Stimulated activated CD8-positive, alpha-beta memory T cell treated with anti-CD3 and anti-CD28 coated beads, Interleukin-2, amount 100 ng/mL, for 48 hours (primary cell): ENCODE measurements around the gene DOCK1.

Experiments
- DNase-seq, 2 donors: peaks; one replicate each; pipeline ENCODE4 v3.0.0-alpha.2; 2020; ENCODE audit warnings: low read depth in 2 of 2

DOCK1 gene

DNA sequence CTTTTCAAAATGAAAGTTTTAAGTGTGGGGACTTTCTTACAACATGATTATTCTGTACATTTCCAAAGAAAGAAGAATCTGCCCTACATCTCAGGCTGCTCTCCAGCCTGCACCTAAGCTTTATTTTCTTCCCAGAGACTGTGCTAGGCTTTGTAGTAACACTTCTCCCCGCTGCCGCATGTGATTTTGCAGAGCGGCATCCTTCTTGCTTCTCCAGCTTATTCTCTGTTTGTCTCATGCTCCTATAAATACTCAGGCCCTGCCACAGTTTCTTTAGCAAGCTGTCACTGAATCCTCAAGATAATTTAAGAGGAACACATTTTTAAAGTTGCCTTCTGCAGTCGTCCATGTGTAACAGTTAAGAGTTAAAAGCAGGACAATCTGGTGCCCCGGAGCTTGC, 237.6 kb downstream of the DOCK1 start:
- DNase-seq, result no peak

DNA sequence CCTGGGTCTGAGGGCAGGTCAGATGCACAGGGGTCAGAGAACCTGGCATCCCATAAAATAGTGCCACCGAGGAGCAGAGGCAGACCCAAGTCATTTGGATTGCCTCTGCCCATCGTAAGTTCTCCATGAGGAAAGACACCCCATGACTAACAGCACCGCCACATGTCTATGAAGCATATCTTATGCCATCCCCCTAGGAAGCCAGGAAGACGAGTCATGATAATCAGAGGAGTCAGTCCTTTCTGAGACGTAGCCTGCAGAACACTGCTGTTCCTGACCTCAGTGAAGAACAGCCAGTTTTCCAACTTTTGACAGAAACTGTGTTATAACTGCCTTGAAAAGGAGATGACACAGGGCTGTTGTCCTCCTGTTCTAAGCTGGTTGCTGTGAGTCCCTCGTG, 239.9 kb downstream of the DOCK1 start:
- no peak for DNase-seq

DNA sequence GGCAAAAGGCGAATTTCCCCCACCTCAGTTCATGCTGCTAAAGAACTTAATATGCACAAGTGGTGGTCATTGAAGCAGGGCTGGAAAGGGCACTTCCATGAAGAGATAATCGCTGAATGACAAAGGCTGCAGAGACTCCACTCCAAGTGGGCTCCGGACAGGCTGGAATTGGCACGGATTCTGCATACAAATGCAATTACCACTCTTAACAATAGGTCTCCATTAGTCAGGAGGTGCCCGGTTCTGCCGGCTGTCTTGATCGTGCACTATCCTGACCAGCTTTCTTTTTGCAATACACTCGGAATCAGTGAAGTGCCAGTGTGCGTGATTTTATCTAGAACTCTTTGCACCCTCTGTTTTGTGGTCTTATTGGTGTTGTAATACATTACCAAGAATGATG, 241.4 kb downstream of the DOCK1 start:
- no peak for DNase-seq

DNA sequence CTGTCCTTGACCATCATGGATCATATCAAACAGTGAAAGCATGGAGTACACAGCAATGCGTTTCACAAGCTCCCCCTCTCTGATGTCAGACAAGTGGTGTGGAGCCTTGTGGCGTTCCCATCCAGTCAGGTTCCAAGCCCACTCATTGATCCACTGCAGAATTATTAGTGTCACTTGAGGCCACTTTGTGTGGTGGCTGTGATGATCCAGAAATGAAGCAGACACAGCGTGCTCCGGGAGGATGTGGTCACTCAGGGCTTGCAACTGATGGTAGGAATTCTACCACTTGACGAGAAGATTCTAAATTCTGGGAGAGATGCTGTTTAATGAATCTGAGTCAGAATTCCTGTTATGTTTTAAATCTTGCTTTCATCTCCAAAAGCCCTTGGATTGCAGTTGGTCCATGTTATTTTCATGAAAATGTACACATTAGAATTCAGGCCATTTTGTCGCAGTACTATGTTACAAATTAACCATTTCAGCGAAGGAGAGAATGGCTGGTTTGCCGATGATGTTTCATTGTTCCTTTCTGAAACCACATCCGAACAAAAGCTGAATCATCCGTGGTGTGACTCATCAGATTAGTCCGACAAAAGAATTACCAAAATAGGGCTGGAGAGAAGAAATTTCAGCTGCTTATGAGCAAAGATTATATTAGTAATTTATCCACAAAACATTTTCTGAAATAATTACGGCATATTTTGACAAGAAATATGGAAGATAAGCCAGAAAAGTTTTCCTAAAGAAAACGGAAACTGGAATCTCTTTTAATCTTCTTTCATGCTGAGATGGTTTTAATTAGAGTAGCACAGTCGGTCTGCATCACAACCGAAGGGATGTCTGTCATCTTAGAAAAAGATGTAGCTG, 243.1 kb downstream of the DOCK1 start:
- DNase-seq, result no peak

DNA sequence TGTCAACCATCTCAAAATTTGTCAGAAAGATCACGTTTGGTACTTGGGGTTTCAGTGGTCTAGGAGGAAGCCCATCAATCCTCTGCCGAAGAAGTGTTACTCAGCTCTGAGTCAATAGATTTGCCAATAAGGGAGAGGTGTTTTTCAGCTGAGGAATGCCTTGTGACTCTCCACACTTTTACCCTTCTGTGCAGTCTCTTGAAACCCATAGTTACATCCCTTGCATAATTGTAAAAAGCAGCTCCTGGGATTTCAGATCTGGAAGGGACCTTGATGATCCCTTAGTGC, 243.6 kb downstream of the DOCK1 start:
- no peak for DNase-seq

DNA sequence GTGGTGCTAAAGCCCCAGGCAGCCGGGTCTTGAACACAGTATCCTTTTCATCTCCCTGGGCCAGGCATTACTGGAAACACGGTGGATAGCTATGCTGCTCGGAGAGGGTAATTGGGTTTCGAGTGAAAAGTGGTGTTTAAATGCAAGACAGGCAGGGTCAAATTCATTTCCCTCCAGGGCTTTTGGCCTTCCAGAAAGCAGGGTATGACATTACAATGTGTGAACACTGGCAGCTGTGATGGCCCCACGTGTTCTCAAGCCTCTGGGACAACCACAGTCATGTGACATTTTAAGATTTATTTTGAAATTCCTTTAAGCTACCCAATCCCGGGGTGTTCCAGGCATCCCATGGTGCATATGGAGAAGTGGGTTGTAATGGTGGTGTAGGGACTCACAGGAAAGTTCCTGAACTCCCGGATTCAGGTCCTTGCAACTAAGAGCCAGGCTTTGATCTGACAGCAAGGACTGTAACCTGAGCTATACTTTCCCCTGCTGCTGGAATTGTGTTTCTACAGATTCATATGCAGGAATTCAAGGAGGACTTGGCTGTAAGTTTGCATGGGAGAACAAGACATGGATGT, 244.4 kb downstream of the DOCK1 start:
- DNase-seq, result no peak

DNA sequence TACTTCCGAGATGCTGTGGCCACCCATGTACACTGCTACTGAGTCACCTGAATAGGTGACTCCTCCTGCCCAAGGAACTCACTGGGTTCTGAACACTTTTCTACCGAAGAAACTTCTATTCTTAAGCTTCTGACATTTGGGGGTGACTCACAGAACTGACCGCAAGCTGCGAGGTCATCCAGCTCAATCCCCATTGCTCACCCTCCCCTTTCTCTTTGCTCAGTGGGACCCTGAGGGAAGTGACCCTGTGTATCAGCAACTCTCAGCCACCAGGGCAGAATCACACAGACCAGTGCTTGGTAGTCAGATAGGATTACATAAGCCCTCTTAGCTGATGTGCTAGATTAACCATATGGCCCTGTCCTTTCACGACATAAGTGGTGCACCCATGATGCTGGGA, 244.9 kb downstream of the DOCK1 start:
- no peak for DNase-seq

DNA sequence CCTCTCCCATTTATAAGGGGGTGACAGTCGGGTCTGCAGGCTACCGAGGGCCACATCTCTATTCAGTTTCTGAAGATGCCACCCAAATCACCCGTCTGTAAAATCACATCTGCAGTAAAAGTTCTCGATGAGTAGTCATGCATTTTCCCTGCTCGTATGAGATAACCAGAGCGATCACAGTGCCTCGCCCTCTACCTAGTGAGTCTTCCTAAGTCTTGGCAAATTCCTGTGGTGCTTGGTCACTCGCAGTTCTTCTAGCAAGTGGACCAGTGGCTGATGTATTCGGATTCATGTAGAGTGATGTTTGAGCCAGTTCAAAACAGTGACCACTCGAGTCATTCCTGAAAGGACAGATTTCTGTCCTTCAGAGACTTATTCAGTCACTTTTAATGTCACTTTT, 246.3 kb downstream of the DOCK1 start:
- DNase-seq, result no peak

DNA sequence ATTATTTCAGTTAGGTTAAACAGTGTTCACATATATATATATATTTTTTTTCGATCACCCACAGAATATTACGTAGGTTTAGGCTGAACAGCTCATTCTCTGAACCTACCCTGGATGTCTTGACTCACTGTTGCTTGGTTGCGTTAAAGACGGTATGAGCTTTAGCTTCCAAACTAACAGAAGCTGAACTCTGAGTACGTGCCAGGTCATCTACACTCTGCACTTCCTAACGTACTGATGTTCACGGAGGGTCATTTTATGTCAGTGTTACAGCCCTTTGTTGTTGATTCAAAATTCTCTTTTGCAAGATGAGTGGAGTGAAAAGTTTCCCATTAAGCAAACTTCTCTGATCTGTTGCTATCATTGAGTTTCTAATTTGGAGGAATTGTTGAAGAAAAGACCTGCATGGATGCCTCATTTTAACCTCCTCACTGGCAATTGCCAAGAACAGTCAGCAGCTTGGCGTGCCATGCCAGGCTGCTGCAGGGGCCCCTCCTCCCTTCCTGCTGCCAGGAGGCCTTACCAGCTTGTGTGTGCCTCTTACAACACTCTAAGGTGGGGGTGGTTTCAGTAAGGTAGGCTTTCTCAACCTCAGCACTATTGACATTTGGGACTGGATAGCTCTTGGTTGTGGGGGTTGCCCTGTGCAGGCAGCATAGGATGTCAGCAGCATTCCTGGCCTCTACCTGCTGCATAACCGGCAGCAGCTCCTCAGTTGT, 246.9 kb downstream of the DOCK1 start:
- DNase-seq, result no peak

DNA sequence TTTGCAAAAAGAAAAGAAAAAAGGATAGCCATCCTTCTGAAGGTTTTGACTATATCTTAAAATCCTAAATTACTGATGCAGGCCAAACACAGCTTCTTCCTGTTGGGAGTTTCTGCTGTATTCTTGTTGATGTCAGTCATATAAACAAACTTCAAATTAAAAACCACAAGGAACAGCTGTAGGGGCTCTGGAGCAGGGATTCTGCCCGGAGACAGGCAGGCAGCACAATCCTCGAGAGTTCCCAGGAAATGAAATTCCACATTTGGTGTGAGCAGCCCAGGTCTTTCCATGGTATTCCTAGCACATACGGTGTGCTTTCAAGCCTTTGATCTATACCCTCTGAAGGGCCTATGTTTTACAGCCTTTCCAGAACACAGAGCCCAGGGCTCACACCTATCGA, 248.0 kb downstream of the DOCK1 start:
- no peak for DNase-seq

DNA sequence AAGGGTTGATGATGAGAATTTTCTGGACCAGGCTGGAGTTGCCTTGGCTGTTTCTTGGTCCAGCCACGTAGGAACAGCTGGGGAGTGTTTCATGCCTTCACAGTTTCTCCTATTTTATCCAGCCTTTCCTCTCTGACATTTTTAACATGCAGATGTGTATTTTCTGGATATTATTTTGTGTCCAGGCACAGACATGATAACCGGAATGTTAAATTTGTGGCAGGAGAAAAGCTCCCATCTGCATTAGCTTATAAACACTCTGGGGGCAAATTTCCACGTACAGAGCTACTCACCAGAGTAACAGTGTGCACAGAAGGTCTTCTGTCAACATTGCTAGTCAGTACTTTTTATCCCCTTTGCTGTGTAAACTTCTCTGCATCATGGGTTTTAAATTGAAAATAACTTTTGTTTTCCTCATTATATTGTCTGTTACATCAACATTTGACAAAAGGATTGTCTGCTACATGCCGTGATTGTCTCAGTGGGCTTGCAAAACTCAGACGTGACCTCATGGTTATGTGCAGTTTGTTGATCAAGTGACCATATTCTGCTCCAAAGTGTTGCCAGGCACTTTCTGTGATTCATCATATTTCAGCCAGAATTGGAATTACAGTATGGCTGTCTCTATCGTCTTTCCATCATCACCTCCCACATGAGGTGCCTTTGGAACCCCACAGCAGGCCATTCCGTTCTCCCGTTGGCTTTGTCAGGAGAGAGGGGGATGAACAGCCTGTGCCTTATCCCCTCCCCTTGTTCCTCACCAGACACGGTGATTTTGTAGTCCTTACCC, 249.8 kb downstream of the DOCK1 start:
- DNase-seq, result no peak

DNA sequence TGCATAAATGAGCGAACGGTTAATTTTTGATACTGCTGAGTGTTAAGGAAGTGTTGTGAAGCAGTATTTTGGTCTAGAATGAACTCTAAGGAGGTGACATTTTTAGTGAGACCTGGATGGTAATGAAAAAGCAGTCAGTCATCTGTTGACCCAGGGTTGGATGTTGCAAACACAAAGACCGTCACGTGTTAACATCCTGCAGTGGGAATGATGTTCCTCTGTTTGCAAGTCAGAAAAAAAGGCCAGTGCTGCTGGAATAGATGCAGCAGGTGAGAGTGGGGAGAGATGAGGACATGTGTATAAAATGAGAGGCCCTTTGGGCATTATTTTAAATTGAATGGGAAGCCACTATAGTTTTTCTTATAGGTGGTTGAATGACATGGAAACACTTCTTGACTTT, 251.9 kb downstream of the DOCK1 start:
- no peak for DNase-seq

DNA sequence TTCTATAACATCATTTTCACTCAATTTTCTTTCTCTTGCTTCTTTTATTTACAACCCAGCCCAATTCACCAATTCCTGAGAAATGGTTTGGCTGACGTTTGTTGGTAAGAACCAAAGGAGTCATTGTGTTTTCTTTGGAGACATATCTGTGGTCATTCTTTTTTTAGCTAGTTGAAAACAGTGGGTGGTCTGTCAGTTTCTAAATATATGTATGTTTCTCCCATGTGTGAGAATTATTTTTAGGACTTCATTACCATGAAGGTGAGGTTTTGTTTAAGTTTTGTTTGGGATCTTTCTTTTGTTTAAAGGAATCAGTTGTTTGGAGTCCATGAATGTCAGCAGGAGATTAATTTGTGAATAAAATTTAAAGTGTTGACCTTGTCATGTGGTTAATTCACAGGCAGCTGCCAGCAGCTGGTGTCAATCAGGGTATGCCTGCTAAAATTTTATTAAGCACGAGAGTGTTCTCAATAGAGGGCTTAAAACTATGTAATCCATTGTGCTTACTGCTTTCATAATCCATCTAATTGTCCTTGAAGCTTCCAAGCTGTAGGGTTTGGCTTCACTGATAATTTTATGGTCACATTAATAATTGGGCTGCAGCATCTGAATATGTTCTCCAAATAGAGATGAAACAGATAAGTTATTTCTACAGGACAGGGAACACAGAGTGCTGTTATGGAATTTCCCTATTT, 252.4 kb downstream of the DOCK1 start:
- no peak for DNase-seq

DNA sequence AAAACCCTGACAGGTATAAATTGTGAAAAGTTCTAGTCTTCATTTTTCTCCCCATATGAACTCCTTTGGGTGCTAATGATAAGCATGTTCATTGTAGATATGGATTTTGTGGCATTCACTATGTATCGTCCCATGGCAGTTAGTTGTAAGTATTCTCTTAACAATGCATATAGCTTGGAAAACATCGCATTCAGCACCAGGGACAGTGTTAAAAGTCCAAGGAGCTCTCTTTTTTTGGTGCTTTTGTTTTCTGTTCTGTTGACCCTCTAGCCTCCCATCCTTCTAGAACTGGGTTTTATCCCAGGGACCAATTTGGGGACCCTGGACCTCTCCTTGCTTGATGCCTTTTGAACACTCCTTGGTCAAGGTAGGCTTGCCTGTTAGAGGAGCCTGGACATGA, 253.4 kb downstream of the DOCK1 start:
- no peak for DNase-seq

DNA sequence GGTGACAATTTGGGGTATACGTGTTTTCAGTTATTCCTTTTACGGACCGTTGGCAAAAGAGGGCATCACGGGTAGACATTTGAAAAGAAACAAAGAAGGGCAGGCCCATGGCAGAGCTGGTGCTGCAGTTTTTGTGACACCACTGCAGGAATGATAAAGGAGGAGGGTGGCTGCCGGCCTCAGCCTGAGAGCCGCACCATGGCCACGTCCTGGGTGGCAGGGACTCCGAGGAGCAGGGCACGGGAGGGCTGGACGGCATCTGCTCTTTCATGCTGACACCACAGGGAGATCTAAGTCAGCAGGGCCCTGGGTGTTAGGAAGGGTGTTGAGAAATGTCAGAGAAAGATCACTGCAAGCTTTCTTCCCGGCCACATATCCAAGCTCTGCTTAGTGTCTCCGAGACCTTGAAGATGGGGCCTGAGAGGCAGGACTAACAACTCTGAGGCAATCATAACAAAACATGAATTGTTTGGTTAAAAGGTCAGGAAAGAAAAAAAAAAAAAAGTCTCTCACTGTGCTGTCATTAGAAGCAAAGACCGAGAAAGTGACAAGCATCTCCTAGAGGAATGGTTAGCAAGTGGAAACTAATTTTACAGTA, 254.5 kb downstream of the DOCK1 start:
- DNase-seq, result no peak

DNA sequence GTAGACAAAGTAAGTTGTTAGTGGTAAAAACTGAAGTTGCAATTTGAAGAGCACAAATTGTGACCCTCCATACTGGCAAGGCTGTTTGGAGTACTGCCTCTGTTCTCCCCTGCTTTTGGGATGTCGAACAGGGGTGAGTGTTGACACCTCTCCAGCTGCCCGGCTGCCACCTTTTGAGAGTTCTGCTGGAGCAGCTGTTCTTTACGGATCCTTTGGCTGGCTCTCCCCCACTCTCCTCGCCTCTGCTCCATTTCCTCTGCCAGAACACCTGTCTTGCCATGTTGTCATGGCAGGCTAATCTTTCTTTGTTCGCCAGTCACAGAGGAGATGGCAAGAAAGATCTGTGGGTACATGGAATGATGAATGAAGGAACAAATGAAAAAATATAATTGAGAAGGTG, 256.3 kb downstream of the DOCK1 start:
- DNase-seq, result no peak

DNA sequence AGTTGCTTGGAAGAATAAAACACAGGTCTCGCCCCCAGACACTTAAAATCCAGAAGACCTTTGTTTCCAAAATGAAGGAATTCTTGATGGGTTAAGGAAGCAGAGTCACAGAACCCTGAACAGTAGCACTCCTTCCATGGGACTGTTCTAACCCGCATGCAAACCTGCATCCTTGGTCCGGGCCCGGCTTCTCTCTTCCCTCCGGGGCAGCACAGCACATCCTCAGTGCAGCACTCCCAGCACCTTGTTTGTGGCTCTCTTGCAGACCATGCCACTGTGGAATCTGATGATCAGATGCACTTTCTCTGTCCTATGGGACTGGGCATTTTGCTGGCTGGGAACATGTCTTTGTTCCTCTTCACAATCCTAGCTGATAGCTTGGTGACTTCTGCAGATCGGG, 257.6 kb downstream of the DOCK1 start:
- DNase-seq, result no peak

DNA sequence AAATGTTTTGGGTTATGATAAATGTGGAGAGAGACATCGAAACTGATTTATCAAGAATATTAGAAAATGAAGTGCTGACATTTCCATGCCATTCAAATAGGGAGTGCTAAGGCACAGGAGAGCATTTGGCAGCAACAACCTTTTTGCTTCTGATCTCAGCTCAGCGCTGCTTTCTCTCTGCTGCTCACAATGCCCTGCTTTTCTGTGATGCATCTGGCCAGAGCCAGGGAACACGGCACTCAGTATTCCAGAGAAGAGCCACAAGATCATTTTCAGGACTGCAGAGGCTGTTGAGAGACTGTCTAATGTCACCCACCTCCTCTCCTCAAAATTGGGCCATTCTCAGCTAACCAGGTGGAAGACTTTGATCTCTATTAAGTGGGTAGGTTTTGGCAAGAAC, 263.0 kb downstream of the DOCK1 start:
- no peak for DNase-seq

DNA sequence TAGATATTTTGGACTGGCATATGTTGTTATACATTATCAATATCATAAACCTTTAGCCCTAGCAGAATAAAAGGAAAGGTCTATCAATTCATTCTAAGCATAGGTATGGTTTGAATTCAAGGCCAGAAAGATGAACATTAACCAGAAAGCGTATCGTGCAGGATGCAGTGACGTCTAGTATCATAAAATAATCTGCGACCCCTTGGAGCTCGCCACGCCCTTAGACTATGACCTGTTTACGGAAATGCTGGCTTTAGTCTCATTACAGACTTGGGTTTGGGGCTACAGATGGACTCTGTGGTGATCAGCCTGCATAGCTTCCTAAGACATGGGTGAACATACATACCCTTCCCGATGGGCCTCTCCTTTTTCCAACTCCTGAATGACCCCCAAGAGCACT, 269.6 kb downstream of the DOCK1 start:
- no peak for DNase-seq

DNA sequence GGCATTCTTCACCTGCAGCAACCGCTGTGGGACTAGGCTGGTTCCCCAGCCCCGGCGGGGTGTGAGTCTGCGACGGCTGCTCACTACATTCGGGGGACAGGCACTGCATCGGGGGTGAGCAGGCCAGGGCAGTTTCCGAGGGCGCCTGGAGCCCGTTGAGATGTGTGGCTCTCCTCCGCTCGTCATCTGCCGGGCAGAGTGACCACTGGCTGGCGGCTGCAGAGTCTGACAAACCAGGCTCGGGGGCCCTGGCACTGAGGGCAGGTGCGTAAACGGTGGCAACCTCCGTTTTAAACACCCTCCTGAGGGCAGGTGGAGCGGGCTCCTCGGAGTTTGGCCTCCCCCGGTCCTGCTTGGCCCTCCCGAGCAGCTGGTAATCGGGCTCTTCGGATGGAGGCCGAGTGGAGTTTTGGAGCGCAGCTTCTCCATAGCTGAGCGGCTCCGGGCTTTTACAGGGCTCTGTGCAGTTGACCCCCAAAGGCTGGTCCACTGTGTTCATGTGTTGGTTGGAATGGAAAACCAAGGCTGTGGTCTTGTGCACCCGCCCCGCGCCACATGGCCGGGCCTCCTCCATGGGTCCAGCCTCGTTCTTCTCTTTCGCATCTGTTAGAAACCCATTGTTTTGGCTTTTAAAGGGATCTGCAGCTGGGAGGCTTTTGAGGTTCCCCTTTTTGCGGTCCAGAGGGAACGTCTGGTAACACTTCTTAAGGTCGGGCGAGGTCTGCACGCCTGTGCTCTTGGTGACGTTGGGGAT, 270.3 kb downstream of the DOCK1 start:
- DNase-seq, result no peak

DNA sequence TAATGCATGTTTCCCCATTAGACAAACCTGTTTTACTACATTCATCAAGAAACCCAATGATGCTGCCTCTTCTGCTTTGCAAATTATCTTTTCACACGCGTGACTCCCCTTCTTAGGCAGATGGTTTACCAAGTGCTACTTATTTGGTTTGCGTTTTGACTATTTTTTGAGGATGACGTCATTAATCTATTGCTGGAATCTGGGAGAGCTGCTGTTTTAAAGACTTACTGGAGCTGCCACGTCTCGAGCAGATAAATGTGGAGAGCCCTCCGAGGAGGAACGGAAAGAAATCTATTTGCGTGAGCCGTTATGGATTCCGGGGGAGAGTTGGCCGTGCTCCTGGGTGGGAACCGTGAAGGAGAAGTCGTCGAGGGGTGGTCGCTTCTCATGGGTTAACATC, 271.4 kb downstream of the DOCK1 start:
- DNase-seq, result no peak
